Stimulated activated naive CD4-positive, alpha-beta T cell treated with Interleukin-2 at 50 U/mL for 16 hours (primary cell): ENCODE data around the gene ZNF14.
"Not testable (repeated sequence)": the region's sequence is repeated elsewhere in the genome, so short reads cannot be mapped to it uniquely, and the experiment has no call there.

Experiments
- DNase-seq: peaks from one replicate; lab custom pipeline; 2025; lab: John Stamatoyannopoulos, UW

Gene ZNF14

DNA sequence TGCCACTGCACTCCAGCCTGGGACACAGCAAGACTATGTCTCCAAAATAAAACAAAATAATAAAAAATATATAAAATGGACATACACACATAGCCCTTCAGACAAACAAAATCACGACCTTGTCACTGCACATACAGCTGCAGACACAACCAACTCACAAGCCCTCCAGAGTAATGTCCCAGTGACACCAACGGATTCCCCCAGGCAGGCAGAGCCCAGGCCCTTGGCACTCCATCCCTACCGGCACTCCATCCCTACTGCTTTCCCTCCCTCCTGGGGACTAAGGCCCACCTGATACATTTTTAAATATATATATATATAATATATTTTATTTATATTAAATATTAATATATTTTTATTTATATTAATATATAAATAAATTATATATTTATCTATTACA is 45.8 kb downstream of the ZNF14 start:
- DNase-seq = no peak

DNA sequence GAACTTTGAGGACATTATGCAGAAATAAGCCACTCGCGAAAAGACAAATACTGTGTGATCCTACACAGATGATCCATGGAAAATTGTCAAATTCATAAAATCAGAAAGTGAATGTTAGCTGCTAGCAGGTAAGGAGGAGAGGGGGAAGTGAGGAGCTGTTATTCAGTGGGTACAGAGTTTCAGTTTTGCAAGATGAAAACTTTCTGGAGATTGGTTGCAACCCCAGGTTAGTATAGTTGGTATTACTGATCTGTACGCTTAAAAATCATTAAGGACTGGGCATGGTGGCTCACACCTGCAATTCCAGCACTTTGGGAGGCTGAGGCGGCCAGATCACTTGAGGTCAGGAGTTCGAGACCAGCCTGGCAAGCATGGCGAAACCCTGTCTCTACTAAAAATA is 46.3 kb downstream of the ZNF14 start:
- no peak for DNase-seq

DNA sequence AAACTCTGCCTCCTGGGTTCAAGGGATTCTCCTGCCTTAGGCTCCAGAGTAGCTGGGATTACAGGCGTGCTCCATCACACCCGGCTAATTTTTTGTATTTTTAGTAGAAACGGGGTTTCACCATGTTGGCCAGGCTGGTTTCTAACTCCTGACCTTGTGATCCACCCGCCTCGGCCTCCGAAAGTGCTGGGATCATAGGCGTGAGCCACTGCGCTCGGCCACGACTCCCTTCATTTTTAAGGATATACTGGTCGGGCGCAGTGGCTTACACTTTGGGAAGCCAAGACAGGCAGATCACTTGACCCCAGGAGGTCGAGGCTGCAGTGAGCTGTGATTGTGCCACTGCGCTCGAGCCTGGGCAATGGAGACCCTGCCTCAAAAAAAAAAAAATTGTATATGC is 46.8 kb downstream of the ZNF14 start:
- not testable (repeated sequence) for DNase-seq

DNA sequence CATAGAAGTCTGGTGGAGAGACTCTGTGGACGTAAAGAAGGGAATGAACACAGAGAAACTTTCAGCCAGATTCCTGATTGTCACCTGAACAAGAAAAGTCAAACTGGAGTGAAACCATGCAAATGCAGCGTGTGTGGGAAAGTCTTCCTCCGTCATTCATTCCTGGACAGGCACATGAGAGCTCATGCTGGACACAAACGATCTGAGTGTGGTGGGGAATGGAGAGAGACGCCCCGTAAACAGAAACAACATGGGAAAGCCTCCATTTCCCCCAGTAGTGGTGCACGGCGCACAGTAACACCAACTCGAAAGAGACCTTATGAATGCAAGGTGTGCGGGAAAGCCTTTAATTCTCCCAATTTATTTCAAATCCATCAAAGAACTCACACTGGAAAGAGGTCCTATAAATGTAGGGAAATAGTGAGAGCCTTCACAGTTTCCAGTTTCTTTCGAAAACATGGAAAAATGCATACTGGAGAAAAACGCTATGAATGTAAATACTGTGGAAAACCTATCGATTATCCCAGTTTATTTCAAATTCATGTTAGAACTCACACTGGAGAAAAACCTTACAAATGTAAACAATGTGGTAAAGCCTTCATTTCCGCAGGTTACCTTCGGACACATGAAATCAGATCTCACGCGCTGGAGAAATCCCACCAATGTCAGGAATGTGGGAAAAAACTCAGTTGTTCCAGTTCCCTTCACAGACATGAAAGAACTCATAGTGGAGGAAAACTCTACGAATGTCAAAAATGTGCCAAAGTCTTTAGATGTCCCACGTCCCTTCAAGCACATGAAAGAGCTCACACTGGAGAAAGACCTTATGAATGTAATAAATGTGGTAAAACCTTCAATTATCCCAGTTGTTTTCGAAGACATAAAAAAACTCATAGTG is 53.5 kb downstream of the ZNF14 start:
- no peak for DNase-seq

DNA sequence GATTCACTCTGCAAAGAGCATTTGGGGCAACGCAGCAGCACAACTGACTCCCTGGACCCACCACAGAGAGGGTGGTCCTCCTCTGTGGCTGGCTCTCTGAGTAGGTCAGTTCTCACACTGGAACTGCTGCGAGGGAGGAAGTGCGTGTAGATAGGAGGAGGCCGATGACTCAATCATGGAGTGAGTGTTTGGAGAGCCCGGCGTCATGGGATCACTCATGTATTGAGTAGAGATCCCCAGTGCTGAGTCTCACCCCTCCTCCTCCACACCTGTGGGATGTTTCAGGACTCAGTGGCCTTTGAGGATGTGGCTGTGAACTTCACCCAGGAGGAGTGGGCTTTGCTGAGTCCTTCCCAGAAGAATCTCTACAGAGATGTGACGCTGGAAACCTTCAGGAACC is 55.3 kb downstream of the ZNF14 start:
- DNase-seq = no peak

DNA sequence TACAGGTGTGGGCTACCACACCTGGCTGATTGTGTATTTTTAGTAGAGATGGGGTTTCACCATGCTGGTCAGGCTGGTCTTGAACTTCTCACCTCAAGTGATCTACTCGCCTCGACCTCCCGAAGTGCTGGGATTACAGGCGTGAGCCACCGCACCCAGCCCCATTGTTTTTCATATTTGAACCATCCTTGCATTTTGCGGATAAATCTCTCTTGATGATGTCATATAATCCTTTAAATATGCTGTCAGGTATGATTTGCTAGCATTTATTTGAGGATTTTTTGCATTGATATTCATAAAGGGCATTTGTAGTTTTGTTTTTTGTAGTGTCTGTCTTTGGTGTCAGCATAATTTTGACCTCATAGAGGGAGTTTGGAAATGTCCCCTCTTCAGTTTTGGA is 58.6 kb downstream of the ZNF14 start:
- no peak for DNase-seq

DNA sequence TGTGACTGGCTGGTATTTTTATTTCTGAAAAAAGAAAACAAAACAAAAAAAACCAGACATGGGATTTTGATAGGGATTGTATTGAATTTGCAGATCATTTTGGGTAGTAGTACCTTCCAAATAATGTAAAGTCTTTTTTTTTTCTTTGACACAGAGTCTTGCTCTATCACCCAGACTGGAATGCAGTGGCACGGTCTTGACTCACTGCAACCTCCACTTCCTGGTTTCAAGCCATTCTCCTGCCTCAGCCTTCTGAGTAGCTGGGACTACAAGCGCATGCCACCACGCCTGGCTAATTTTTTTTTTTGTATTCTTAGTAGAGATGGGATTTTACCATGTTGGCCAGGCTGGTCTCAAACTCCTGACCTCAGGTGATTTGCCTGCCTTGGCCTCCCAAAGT is 60.1 kb downstream of the ZNF14 start:
- no peak for DNase-seq

DNA sequence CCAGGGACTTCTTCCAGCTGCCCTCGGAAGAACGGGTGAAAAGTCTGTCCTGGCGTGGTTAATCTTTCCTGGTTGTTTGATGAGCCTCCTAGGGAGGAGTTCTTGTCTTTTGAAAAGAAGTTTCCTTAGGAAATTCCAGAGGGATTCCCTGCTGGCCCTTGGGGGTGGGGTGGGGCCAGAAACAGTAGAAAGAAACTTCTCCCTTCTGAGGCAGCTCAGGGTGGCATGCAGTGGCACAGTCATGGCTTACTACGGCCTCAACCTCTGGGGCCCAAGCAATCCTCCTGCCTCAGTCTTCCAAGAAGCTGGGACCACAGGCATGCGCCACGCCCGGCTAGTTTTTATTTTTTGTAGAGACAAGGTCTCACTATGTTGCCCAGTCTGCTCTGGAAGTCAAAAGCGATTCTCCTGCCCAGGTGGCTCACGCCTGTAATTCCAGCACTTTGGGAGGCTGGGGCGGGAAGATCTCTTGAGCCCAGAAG is 62.8 kb downstream of the ZNF14 start:
- no peak for DNase-seq

DNA sequence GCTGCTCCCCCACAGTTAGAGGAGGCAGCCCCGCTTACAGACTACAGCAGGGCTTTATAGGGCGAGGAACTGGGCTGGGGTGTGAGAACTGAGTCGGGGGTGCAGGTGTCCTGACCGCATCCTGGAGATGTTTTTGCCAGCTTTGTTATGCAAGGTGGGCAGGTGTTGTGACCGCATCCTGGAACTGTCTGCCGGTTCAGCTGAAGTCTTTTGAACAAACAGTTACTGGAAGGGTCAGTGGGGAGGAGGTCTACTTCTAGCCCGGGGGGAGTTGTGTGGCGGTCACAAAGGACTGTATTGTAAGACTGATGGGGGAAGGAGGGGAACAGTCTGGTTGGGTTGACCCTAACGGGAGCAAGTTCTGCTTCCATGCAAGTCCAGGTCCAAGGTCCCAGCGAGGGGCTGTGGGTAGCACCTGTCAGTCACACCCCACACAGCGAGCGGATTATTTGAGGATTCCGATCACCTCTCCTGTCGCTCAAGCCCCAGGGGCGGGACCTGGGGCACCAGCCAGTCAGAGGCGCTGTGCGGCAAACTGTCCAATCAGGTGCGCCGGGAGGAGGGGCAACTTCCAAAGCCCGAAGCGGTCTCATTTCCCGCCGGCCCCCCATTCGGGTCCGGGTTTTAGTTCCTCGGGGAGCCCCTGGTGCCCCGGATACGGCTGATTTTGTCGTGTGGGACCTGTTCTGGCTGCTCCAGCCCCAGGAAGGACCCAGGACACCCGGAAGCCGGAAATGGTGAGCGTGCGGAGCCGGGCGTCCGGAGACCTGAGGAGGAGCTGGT is 64.5 kb downstream of the ZNF14 start, which contains the start of gene ZNF101:
TSS of gene ZNF101 (plus strand) at position 610 of the 783 bp plus-strand sequence. CDS start at position 735, 125 bp downstream.
- peak; percentile 95 for DNase-seq

DNA sequence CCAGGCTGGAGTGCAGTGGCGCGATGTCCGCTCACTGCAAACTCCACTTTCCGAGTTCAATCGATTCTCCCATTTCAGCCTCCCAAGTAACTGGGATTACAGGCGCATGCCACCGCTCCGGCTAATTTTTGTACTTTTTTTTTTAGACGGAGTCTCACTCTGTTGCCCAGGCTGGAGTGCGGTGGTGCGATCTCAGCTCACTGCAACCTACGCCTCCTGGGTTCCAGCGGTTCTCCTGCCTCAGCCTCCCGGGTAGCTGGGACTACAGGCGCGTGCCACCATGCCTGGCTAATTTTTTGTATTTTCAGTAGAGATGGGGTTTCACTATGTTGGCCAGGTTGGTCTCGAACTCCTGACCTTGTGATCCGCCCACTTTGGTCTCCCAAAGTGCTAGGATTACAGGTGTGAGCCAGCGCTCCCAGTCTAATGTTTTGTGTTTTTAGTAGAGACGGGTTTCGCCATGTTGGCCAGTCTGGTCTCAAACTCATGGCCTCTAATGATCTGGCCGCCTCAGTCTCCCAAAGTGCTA is 67.4 kb downstream of the ZNF14 start:
- DNase-seq = not testable (repeated sequence)

DNA sequence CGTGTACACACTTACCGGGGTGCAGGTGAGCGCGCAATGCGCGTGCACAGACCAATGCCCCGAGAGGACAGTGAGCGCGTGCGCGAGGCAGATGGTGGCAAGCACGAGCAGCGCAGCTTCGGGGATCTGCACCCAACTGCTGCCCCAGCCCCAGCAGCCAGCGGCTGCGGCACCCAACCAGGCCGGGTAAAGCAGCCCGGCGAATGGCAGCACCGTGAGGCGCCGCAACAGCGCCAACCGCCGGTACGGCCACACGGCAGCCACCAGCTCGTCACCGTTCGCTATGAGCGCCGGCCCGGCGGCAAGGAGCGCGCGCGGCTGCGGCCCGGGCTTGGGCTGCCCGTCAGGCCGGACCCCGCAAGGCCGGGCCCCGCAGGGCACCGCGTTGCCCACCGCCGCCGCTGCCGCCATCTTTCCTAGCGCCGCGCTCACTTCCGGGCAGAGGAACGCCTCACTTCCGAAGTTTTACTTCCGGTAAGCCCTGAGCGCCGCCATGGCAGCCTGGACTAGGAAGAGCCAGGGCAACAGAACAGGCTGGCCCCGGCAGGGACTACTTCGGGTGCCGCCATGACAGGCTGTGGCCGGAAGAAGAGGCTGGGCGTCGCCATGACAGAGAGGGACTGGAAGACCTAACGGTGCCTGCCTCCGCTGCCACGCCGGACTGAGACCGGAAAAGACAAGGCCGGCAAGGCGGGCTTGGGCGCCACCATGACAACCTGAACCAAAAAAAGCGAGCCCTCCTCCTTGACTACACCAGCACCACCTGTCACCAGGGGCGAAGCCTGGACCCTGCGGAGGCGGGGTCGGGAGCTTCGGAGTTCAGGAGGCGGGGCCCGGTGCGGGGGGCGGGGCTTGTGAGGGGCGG is 69.4 kb downstream of the ZNF14 start, which contains the start of gene ATP13A1:
TSS of gene ATP13A1 (minus strand) at position 421 of the 865 bp plus-strand sequence. CDS start at position 411, 10 bp downstream.
- DNase-seq = peak; percentile 96

DNA sequence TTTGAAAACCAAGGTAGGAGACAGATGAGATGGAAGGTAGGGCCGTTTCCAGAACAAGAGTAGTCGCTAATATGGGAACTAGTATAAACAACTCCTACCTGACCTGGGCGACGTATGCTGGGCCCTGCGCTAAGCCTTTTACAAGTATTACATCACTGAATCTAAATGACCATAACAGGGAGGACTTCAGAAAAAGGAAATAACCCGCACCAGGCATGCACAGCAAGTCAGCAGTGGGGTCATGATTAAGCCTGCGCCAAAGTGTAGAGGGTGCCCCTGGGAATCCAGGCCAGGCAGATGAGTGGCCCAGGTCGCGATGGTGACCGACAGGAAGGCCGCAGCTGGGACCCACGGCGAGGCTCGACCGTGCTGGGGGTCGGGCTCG is 70.0 kb downstream of the ZNF14 start:
- no peak for DNase-seq

DNA sequence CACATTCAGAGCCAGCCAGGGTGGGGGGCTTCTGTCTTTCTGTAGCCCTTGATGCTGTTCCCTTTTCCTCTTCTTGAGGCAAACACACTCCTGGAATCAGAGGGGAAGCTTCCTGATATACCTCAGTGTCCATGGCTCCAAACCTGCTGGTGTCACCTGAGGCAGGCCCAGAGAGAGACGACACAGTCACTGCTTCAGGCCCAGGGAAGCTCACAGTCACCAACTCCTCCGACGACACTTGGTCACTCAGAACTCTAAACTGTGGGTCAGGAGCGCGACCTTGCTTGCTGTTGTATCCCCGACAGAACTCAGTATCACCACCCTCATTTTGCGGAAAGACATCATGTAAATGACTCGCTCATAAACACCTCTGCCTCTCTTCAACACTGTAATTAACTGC is 70.6 kb downstream of the ZNF14 start:
- no peak for DNase-seq

DNA sequence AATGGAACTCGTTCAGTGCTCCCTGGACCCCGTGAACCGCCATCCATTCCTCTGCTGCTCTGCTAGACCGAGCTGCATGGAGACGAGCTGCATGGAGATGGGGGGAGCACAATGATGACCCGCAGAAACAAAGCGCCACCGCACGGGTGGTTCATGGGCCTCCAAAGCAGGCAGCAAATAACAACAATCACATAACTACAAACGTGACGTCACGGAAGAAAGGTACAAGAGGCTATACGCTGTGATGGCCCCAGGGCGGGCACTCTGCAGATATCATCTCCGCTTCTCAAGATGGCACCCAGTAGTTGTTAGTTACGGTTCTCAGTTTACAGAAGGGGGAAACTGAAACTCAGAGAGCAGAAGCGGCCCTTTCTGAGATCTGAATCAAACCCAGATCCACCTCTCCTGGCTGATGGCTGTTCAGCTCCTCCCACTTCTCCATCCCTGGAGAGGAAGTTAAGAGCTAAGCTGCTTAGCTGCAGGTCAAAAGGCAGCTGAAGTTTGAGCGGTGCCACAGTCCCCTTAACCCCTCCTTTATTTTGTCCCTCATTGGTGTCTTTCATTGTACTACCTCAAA is 71.1 kb downstream of the ZNF14 start:
- DNase-seq = peak; percentile 33

DNA sequence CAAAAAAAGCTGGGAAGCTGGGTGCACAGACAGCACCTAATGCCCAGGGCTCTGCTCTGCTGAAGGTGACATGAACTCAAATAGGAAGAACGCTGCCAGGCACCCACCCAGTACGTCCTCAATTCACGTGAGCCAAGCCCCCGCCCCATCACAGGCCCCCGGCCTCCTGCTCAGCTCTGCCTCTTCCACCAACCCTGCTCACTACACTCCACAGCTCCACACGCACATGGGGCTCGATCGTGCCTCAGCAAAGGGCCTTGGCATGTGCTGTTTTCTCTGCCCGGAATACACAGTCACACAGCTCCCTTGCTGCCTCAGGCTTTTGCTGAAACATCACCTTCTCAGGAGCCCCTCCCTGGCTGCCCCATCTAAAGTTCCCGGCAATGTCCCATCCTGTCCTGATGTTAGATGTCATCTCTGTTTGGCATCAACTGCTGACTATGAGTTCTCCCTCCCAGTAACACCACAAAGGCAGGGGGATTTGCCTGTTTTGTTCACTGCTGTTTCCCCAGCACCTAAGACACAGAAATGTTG is 71.7 kb downstream of the ZNF14 start:
- DNase-seq = no peak
